Vagina (tissue), 2 donors: ENCODE data around the gene C10orf105. TPM values are rescaled to one million over a fixed set of nuclear protein-coding genes. Genes with fewer than 3 reads are reported as not detected.

Experiments
- DNase-seq, 2 donors: peaks; one replicate each; pipeline ENCODE4 v3.0.0-alpha.2; 2017; ENCODE audit errors: extremely low spot score in 2 of 2
- H3K27ac ChIP-seq: fragments of 200-600 bp; sonication (generic); one replicate; pipeline ENCODE4 v1.5.1; 2019
- H3K27me3 ChIP-seq: fragments of 200-600 bp; sonication (generic); one replicate; pipeline ENCODE4 v1.5.1; 2019
- H3K36me3 ChIP-seq, 2 donors: fragments of 200-600 bp; sonication (generic); one replicate each; pipeline ENCODE4 v1.5.1; 2017 to 2019
- H3K4me1 ChIP-seq: fragments of 200-600 bp; sonication (generic); one replicate; pipeline ENCODE4 v1.5.1; 2019
- H3K4me3 ChIP-seq, 2 donors: fragments of 200-600 bp; sonication (generic); 1 replicate in 1 of 2; 2 replicates in 1 of 2; pipeline ENCODE4 v1.5.1; 2016 to 2019
- H3K9me3 ChIP-seq: fragments of 200-600 bp; sonication (generic); one replicate; pipeline ENCODE4 v1.5.1; 2019
- POLR2A ChIP-seq, 2 donors: fragments of 450-650 bp; IDR thresholded peaks; one replicate each; pipeline ENCODE4 v1.6.1; 2017; ENCODE audit warnings: antibody characterized with exemption in 2 of 2, mild to moderate bottlenecking in 2 of 2, moderate library complexity in 2 of 2
- POLR2AphosphoS5 ChIP-seq, 2 donors: sonication (generic); formaldehyde crosslinking; IDR thresholded peaks; one replicate each; pipeline ENCODE4 v1.9.0; 2017; ENCODE audit warnings: antibody characterized with exemption in 2 of 2, mild to moderate bottlenecking in 2 of 2, low read depth in 1 of 2; ENCODE audit not compliant: insufficient read depth in 1 of 2
- intact Hi-C: fragments of 100-400 bp; cut with DNase I; formaldehyde crosslinking; loops from one replicate; pipeline ENCODE4 v1.15.1; 2023
- total RNA-seq: library from RNA; depleted of rRNA; stranded (reverse); fragments of >200 nt; gene quantifications from one replicate; pipeline ENCODE4 v1.2.3, GENCODE V29; 2016
- TF ChIP-seq, protein P1 (sequence below), 3 experiments: fragments of 450-650 bp in 2 of 3; fragments of 200-600 bp in 1 of 3; sonication (generic) in 1 of 3; IDR thresholded peaks; one replicate each; pipeline ENCODE4 v1.5.1; 2017 to 2019; ENCODE audit warnings: antibody characterized with exemption in 3 of 3, mild to moderate bottlenecking in 2 of 3, moderate library complexity in 2 of 3

The C10orf105 gene
- total RNA-seq, 1 donor from 2014 or later, result 0.49 TPM

DNA sequence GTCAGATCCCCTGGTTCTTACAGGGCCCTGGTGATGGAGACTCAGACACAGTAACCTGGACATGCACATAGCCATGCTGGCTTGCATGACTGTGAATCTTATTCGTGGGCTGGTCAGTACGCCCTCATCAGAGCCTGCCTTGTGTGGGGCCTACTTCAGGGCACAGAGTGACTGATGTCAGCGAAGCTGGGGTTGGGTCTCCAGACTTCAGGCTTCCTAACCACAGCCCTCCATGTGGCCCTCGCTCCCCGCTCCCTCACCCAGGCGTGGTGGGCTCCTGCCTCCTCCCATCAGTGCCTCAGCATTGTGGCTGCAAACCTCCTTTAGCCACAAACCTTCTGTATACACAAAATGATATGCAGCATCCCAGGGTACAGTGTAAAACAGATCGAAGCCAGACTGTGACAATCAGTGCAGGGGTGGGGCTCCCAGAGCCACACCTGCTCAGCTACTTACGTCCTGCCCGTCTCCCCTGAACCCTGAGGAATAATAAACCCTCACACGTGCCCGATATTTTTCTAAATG lies 7.1 kb upstream of the C10orf105 start:
- no peaks in the 10 kb centered on the region for H3K36me3 ChIP-seq
- no peaks in the 10 kb centered on the region for H3K9me3 ChIP-seq
- no peak overlapping the region for H3K4me3 ChIP-seq
- TF ChIP-seq, protein P1, sequence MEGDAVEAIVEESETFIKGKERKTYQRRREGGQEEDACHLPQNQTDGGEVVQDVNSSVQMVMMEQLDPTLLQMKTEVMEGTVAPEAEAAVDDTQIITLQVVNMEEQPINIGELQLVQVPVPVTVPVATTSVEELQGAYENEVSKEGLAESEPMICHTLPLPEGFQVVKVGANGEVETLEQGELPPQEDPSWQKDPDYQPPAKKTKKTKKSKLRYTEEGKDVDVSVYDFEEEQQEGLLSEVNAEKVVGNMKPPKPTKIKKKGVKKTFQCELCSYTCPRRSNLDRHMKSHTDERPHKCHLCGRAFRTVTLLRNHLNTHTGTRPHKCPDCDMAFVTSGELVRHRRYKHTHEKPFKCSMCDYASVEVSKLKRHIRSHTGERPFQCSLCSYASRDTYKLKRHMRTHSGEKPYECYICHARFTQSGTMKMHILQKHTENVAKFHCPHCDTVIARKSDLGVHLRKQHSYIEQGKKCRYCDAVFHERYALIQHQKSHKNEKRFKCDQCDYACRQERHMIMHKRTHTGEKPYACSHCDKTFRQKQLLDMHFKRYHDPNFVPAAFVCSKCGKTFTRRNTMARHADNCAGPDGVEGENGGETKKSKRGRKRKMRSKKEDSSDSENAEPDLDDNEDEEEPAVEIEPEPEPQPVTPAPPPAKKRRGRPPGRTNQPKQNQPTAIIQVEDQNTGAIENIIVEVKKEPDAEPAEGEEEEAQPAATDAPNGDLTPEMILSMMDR (IDR thresholded peaks at IDR 0.05), result no peak
- no peak for TF ChIP-seq POLR2AphosphoS5 (IDR thresholded peaks at IDR 0.05; ENCODE audit: insufficient read depth in 1 of 2, low read depth in 1 of 2)
- no peak for TF ChIP-seq POLR2A (IDR thresholded peaks at IDR 0.05)
- H3K27ac ChIP-seq, result peak overlapping the region; percentile 86
- H3K27me3 ChIP-seq, result no peaks in the 10 kb centered on the region
- H3K4me1 ChIP-seq, result peaks cover 46% of the 10 kb centered on the region
- intact Hi-C loops, result no loop called here
- DNase-seq, result no peak

DNA sequence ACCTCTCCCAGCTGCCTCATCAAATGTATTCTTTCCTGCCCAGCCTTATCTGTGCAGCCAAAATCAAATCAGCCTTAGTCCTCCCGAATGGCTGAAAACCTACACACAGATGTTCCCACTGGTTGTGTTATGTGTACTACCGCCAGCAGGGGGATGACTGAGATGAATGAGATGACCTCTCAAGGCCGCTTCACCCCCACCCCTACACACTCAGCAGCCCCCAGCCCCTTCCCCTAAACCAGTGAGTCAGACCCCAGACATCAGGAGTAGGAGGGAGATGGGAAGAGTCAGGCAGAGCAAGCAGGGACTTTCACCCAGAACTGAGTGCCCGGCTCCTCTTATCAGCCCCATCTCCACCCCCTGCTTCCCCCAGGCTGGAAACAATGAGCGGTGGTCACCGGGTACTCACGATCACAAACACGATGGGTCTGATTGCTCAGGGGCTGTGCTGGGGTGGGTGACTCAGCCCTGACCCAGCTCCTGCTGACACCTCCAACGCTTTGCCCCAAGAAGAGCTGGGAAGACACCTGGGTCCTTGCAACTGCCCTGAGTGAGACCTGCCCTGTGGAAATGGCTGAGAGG lies 6.5 kb upstream of the C10orf105 start:
- intact Hi-C loops, result no loop called here
- Histone ChIP-seq H3K27me3 (no peaks in the 10 kb centered on the region), H3K9me3 (no peaks in the 10 kb centered on the region), H3K36me3 (no peaks in the 10 kb centered on the region), H3K27ac (peak overlapping the region; percentile 86), H3K4me1 (peaks cover 46% of the 10 kb centered on the region), H3K4me3 (no peak overlapping the region)
- DNase-seq, result no peak
- no peak for TF ChIP-seq POLR2A (IDR thresholded peaks at IDR 0.05)
- no peak for TF ChIP-seq POLR2AphosphoS5 (IDR thresholded peaks at IDR 0.05; ENCODE audit: insufficient read depth in 1 of 2, low read depth in 1 of 2)

DNA sequence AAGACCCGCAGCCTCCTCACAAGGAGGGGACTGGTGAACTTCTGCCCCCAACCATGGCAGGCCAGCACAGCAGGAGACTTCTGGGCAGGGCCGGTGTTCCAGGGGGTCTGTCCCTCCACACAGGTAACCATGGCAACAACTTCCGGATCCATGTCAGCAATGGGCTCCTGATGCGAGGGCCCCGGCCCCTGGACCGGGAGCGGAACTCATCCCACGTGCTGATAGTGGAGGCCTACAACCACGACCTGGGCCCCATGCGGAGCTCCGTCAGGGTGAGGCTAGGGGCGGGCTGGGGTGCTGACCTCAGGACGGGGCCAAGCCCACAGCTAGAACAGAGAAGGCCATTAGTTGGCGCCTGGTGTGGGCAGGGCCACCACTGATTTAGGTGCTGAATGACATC lies 5.7 kb upstream of the C10orf105 start:
- intact Hi-C loops, result no loop called here
- H3K27me3 ChIP-seq, result no peaks in the 10 kb centered on the region
- peak overlapping the region; percentile 86 for H3K27ac ChIP-seq
- no peaks in the 10 kb centered on the region for H3K9me3 ChIP-seq
- peaks cover 46% of the 10 kb centered on the region for H3K4me1 ChIP-seq
- DNase-seq, result no peak
- TF ChIP-seq POLR2AphosphoS5 (IDR thresholded peaks at IDR 0.05; ENCODE audit: insufficient read depth in 1 of 2, low read depth in 1 of 2) (no peak), POLR2A (IDR thresholded peaks at IDR 0.05) (no peak)
- TF ChIP-seq, protein P1 (IDR thresholded peaks at IDR 0.05), result no peak
- H3K4me3 ChIP-seq, result no peak overlapping the region
- no peaks in the 10 kb centered on the region for H3K36me3 ChIP-seq

DNA sequence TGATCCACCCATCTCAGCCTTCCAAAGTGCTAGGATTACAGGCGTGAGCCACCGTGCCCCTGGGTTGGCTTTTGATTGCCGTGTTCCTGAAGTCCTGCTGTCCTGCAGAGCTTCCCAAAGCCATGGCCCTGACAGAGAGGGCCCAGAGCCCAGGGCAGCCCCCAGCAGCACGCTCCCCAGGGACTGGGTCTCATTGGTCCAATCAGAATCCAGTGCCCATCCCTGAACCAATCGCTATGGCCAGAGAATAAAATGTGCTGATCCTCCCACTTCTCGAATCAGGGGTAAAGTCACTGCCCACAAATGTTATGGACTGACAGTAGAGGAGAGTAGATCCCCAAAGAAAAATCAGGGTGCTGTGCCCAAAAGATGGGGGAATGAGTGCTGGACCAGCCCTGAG lies 5.0 kb upstream of the C10orf105 start:
- Histone ChIP-seq H3K9me3 (no peaks in the 10 kb centered on the region), H3K27ac (no peak overlapping the region), H3K4me1 (peaks cover 46% of the 10 kb centered on the region), H3K27me3 (no peaks in the 10 kb centered on the region), H3K4me3 (no peak overlapping the region), H3K36me3 (no peaks in the 10 kb centered on the region)
- intact Hi-C loops, result no loop called here
- no peak for TF ChIP-seq POLR2A (IDR thresholded peaks at IDR 0.05)
- DNase-seq, result no peak

DNA sequence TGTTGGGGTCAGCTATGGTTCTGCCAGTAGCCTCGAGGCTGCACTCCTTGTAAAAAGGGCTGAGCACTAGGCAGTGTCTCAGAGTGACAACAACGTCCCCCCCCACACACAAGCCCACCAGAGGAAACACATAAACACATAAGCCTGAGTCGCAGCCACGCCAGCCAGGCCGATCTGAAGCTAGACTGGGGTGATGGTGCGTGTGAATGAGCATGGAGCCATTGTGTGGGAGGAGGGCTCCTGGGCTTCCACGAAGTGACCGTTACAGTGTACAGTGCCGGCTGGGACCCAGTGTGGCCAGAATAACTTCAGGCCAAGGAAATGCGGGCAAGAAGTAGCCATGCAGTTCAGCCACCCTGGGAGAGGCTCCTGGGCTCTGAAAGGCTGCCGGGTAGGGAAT lies 3.7 kb upstream of the C10orf105 start:
- no peaks in the 10 kb centered on the region for H3K27me3 ChIP-seq
- no peak overlapping the region for H3K4me3 ChIP-seq
- DNase-seq, result no peak
- no peaks in the 10 kb centered on the region for H3K9me3 ChIP-seq
- peaks cover 46% of the 10 kb centered on the region for H3K4me1 ChIP-seq
- TF ChIP-seq POLR2A (IDR thresholded peaks at IDR 0.05) (no peak), POLR2AphosphoS5 (IDR thresholded peaks at IDR 0.05; ENCODE audit: insufficient read depth in 1 of 2, low read depth in 1 of 2) (no peak)
- TF ChIP-seq, protein P1 (IDR thresholded peaks at IDR 0.05), result no peak
- intact Hi-C loops, result no loop called here
- H3K27ac ChIP-seq, result no peak overlapping the region
- no peaks in the 10 kb centered on the region for H3K36me3 ChIP-seq

DNA sequence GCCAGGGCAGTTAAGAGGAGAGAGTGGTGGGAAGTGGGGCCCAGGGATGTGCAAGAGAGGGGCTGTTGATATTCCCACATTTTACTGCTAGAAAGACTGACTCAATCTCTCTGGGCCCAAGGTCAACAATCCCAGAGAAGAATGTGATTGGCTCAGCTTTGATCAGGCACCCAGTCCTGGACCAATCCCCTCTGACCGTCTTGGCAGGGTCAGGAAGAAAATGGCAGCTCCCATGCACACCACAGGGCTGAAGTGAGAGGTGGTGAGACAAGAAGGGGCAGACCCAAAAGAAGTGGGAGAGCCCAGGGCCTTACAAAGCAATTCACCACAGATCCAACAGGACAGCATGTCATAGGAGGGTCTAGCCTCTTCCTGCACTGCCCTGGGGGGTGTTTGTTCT lies 3.3 kb upstream of the C10orf105 start:
- DNase-seq, result no peak
- H3K9me3 ChIP-seq, result no peaks in the 10 kb centered on the region

More for the DNA sequence above, 3.3 kb upstream of the C10orf105 start:
- intact Hi-C loops, result no loop called here
- H3K27ac ChIP-seq, result no peak overlapping the region
- no peaks in the 10 kb centered on the region for H3K36me3 ChIP-seq
- no peaks in the 10 kb centered on the region for H3K27me3 ChIP-seq
- H3K4me3 ChIP-seq, result no peak overlapping the region
- TF ChIP-seq, protein P1 (IDR thresholded peaks at IDR 0.05), result no peak
- TF ChIP-seq POLR2AphosphoS5 (IDR thresholded peaks at IDR 0.05; ENCODE audit: insufficient read depth in 1 of 2, low read depth in 1 of 2) (no peak), POLR2A (IDR thresholded peaks at IDR 0.05) (no peak)
- peaks cover 45% of the 10 kb centered on the region for H3K4me1 ChIP-seq
